OCI-LY7 (cell line): ENCODE data around the gene ZNF821. TPM values are rescaled to one million over a fixed set of nuclear protein-coding genes. Genes with fewer than 3 reads are reported as not detected.

Experiments
- BruUV-seq: library from RNA; stranded (reverse); fragments of 400-500 nt; replicated peaks from 2 replicates; lab custom pipeline; 2021; lab: Mats Ljungman, UMichigan
- CTCF ChIA-PET: fragments of 300-600 bp; sonication (Branson Sonifier 250); formaldehyde crosslinking; loops from one replicate; lab custom pipeline; 2022; ENCODE audit warnings: antibody characterized with exemption; ENCODE audit not compliant: unreplicated experiment; lab: Charles Lee
- POLR2A ChIA-PET: fragments of 300-600 bp; sonication (Branson Sonifier 250); formaldehyde crosslinking; loops from one replicate; lab custom pipeline; 2022; ENCODE audit warnings: antibody characterized with exemption; lab: Charles Lee
- DNase-seq: peaks from one replicate; pipeline ENCODE4 v3.0.0-alpha.2; 2015; ENCODE audit warnings: low spot score
- H2AFZ ChIP-seq: fragments of 200-600 bp; sonication (generic), shearing (Covaris generic); 2 replicates; pipeline ENCODE4 v1.6.1; 2014; ENCODE audit warnings: mild to moderate bottlenecking, antibody characterized with exemption, low read length, moderate library complexity
- H3K27ac ChIP-seq: fragments of 200-600 bp; sonication (generic); 2 replicates; pipeline ENCODE4 v1.5.1; 2014; ENCODE audit warnings: mixed run types, low read depth, mild to moderate bottlenecking, moderate library complexity, low read length, inconsistent platforms; ENCODE audit not compliant: poor library complexity, severe bottlenecking
- H3K36me3 ChIP-seq: fragments of 200-600 bp; sonication (generic); 2 replicates; pipeline ENCODE4 v1.6.1; 2014; ENCODE audit warnings: mild to moderate bottlenecking, antibody characterized with exemption, low read length, moderate library complexity, mixed read lengths; ENCODE audit not compliant: insufficient read depth
- H3K4me1 ChIP-seq: fragments of 200-600 bp; sonication (generic); 2 replicates; pipeline ENCODE4 v1.5.1; 2014; ENCODE audit warnings: mild to moderate bottlenecking, low read length; ENCODE audit not compliant: insufficient read depth, poor library complexity, severe bottlenecking
- H3K4me2 ChIP-seq: fragments of 200-600 bp; sonication (generic); 2 replicates; pipeline ENCODE4 v1.6.1; 2014; ENCODE audit warnings: mild to moderate bottlenecking, low read length
- H3K4me3 ChIP-seq: fragments of 200-600 bp; sonication (generic); 2 replicates; pipeline ENCODE4 v1.5.1; 2014; ENCODE audit warnings: mild to moderate bottlenecking, low read depth, low read length; ENCODE audit not compliant: poor library complexity, severe bottlenecking
- H3K79me2 ChIP-seq: fragments of 200-600 bp; sonication (generic); 2 replicates; pipeline ENCODE4 v1.6.1; 2016; ENCODE audit warnings: low read depth, mild to moderate bottlenecking, low read length, moderate library complexity, mixed read lengths; ENCODE audit not compliant: insufficient read depth
- H3K9me2 ChIP-seq: fragments of 200-600 bp; sonication (generic); 2 replicates; pipeline ENCODE4 v1.6.1; 2016; ENCODE audit warnings: mild to moderate bottlenecking, low read length, mixed read lengths; ENCODE audit not compliant: insufficient read depth
- H3K9me3 ChIP-seq: fragments of 200-600 bp; sonication (generic); 2 replicates; pipeline ENCODE4 v1.6.1; 2014; ENCODE audit warnings: mild to moderate bottlenecking, mixed run types, low read length, mixed read lengths
- H4K20me1 ChIP-seq: fragments of 200-600 bp; sonication (generic); 2 replicates; pipeline ENCODE4 v1.6.1; 2014; ENCODE audit warnings: mild to moderate bottlenecking, antibody characterized with exemption, low read length, moderate library complexity, mixed read lengths; ENCODE audit not compliant: insufficient read depth
- EZH2phosphoT487 ChIP-seq: fragments of 200-600 bp; sonication (generic); IDR thresholded peaks from 2 replicates; pipeline ENCODE4 v1.6.1; 2018; ENCODE audit warnings: low read depth, borderline replicate concordance, mild to moderate bottlenecking, mixed run types, antibody characterized with exemption, low read length, moderate library complexity, mixed read lengths
- intact Hi-C: fragments of 100-400 bp; cut with micrococcal nuclease; formaldehyde crosslinking; loops from one replicate; pipeline ENCODE4 v1.10.0; 2022; ENCODE audit not compliant: unreplicated experiment
- total RNA-seq, 2 experiments: library from RNA; depleted of rRNA in 1 of 2; stranded (reverse); fragments of >200 nt in 1 of 2; shearing (Covaris generic) in 1 of 2; gene quantifications; 2 replicates each; pipeline ENCODE4 v1.2.3, GENCODE V29; 2014 to 2022
- TF ChIP-seq, protein P1 (sequence below): fragments of 200-600 bp; sonication (generic); conservative IDR thresholded peaks from 2 replicates; pipeline ENCODE4 v1.5.1; 2014; ENCODE audit warnings: mild to moderate bottlenecking, antibody characterized with exemption, low read length, moderate library complexity, mixed read lengths

ZNF821 gene
- total RNA-seq, 2 experiments from 2014 or later, result 14.6 to 17.8 TPM

- H3K4me2 ChIP-seq, result peak overlapping the region; percentile 83
- no peaks in the 10 kb centered on the region for H4K20me1 ChIP-seq
- CTCF ChIA-PET, result no interaction called here
- H2AFZ ChIP-seq, result no peak overlapping the region
- H3K9me3 ChIP-seq, result no peaks in the 10 kb centered on the region
- H3K27ac ChIP-seq, result no peak overlapping the region
- H3K79me2 ChIP-seq, result peaks cover 18% of the 10 kb centered on the region; the same call in 1 of the 2 replicates
- peaks cover 33% of the 10 kb centered on the region for H3K4me1 ChIP-seq
- H3K9me2 ChIP-seq, result no peaks in the 10 kb centered on the region
- POLR2A ChIA-PET, result no interaction called here
- TF ChIP-seq, protein P1, sequence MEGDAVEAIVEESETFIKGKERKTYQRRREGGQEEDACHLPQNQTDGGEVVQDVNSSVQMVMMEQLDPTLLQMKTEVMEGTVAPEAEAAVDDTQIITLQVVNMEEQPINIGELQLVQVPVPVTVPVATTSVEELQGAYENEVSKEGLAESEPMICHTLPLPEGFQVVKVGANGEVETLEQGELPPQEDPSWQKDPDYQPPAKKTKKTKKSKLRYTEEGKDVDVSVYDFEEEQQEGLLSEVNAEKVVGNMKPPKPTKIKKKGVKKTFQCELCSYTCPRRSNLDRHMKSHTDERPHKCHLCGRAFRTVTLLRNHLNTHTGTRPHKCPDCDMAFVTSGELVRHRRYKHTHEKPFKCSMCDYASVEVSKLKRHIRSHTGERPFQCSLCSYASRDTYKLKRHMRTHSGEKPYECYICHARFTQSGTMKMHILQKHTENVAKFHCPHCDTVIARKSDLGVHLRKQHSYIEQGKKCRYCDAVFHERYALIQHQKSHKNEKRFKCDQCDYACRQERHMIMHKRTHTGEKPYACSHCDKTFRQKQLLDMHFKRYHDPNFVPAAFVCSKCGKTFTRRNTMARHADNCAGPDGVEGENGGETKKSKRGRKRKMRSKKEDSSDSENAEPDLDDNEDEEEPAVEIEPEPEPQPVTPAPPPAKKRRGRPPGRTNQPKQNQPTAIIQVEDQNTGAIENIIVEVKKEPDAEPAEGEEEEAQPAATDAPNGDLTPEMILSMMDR, result no peak
- no peak for TF ChIP-seq EZH2phosphoT487
- no TSS peak for BruUV-seq
- intact Hi-C loops, result loop anchor here (5.0 kb wide), 1 partner anchor 245 kb away; the partner anchor contains the start of genes DHX38 and TXNL4B
- H3K4me3 ChIP-seq, result peak overlapping the region; percentile 89
- peaks cover 41% of the 10 kb centered on the region for H3K36me3 ChIP-seq
- DNase-seq, result no peak
These were observed 36.9 kb downstream of the ZNF821 start for GRCh38 chr16:71847096-71847495.

DNA sequence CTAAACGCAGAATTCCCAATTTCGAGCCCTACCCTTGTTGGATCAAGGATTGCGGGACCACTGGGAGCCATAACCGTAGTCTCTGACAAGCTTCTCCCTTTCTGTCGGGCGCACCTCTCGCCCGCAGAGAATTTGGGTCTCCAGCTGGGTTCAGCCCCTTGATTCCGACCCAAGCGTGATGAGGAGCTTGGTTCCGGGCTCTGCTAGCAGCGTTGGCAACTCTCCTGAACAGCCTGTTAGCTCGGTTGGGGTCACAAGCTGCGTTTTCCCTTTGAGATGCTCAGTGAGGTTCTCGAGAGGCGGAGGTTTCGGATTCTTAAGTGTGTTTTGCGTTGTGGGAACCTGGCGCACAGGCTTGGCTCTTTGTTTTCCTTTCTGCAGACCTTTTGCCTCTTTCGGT, 37.6 kb downstream of the ZNF821 start:
- ChIA-PET POLR2A (interaction anchor here (0.8 kb wide), 1 partner anchor 39 kb away, joined by 3 read pairs; no protein-coding TSS in a partner anchor), CTCF (no interaction called here)
- no peak for TF ChIP-seq EZH2phosphoT487
- TF ChIP-seq, protein P1, result no peak
- peak; percentile 30 for DNase-seq
- no peaks in the 10 kb centered on the region for H3K9me3 ChIP-seq
- no peaks in the 10 kb centered on the region for H4K20me1 ChIP-seq
- peaks cover 32% of the 10 kb centered on the region for H3K4me1 ChIP-seq
- intact Hi-C loops, result loop anchor here (5.0 kb wide), 1 partner anchor 246 kb away; the partner anchor contains the start of genes DHX38 and TXNL4B
- no peak overlapping the region for H3K27ac ChIP-seq
- peaks cover 18% of the 10 kb centered on the region; the same call in 1 of the 2 replicates for H3K79me2 ChIP-seq
- peak overlapping the region; percentile 85; the same call in 1 of the 2 replicates for H2AFZ ChIP-seq
- no peaks in the 10 kb centered on the region for H3K9me2 ChIP-seq
- H3K4me3 ChIP-seq, result peak overlapping the region; percentile 89
- peaks cover 34% of the 10 kb centered on the region for H3K36me3 ChIP-seq
- peak overlapping the region; percentile 83 for H3K4me2 ChIP-seq
- BruUV-seq, result no TSS peak
